Gastroesophageal sphincter (tissue), 4 donors: ENCODE results near the gene PPP2R2B. TPM values are rescaled to one million over a fixed set of nuclear protein-coding genes. Genes with fewer than 3 reads are reported as not detected.

Source experiments
- ATAC-seq: fragments of 150-250 bp; one replicate; pipeline ENCODE4 v1.9.1; 2016; ENCODE audit warnings: mild to moderate bottlenecking, moderate library complexity
- H3K27ac ChIP-seq, 4 donors: fragments of 200-600 bp; sonication (generic) in 3 of 4; 1 replicate in 3 of 4; 2 replicates in 1 of 4; pipeline ENCODE4 v1.5.1; 2016 to 2019
- H3K27me3 ChIP-seq: fragments of 200-600 bp; sonication (generic); one replicate; pipeline ENCODE4 v1.5.1; 2019
- H3K36me3 ChIP-seq, 2 donors: fragments of 200-600 bp; sonication (generic); one replicate each; pipeline ENCODE4 v1.5.1; 2019; ENCODE audit warnings: control low read depth in 1 of 2
- H3K4me1 ChIP-seq, 3 donors: fragments of 200-600 bp; sonication (generic); 1 replicate in 2 of 3; 2 replicates in 1 of 3; pipeline ENCODE4 v1.5.1; 2016 to 2019; ENCODE audit warnings: control low read depth in 2 of 3
- H3K4me3 ChIP-seq, 2 donors: fragments of 200-600 bp; sonication (generic); one replicate each; pipeline ENCODE4 v1.5.1; 2019; ENCODE audit warnings: mild to moderate bottlenecking in 1 of 2, moderate library complexity in 1 of 2
- H3K9me3 ChIP-seq, 3 donors: fragments of 200-600 bp; sonication (generic); one replicate each; pipeline ENCODE4 v1.5.1; 2017 to 2019; ENCODE audit warnings: control low read depth in 2 of 3
- CTCF ChIP-seq, 4 experiments: fragments of 200-600 bp in 2 of 4; fragments of 450-650 bp in 2 of 4; sonication (generic) in 1 of 4; IDR thresholded peaks; one replicate each; pipeline ENCODE4 v1.5.1; 2017 to 2019; ENCODE audit warnings: antibody characterized with exemption in 4 of 4, mild to moderate bottlenecking in 2 of 4, moderate library complexity in 2 of 4
- EP300 ChIP-seq: sonication (generic); formaldehyde crosslinking; IDR thresholded peaks from one replicate; pipeline ENCODE4 v1.6.1; 2017; ENCODE audit warnings: antibody characterized with exemption, mild to moderate bottlenecking
- POLR2A ChIP-seq, 2 donors: fragments of 450-650 bp; IDR thresholded peaks; one replicate each; pipeline ENCODE4 v1.6.1; 2017; ENCODE audit warnings: antibody characterized with exemption in 2 of 2, mild to moderate bottlenecking in 2 of 2, moderate library complexity in 1 of 2
- POLR2AphosphoS5 ChIP-seq: sonication (generic); formaldehyde crosslinking; IDR thresholded peaks from one replicate; pipeline ENCODE4 v1.6.1; 2017; ENCODE audit warnings: antibody characterized with exemption
- WGBS, 2 donors: methylation state at CpG; one replicate each; pipeline ENCODE4 v1.1.5; 2018; ENCODE audit warnings: low coverage in 1 of 2; 5-methylcytosine and 5-hydroxymethylcytosine counted together
- total RNA-seq, 4 donors: library from RNA; depleted of rRNA; stranded (reverse); fragments of >200 nt; gene quantifications; one replicate each; pipeline ENCODE4 v1.1.0, GENCODE V29; 2016

Gene PPP2R2B
- total RNA-seq, 4 donors from 2014 or later: 1.0 to 3.0 (median 2.3) TPM

- Histone ChIP-seq H3K4me3 (no peak overlapping the region), H3K9me3 (no peaks in the 10 kb centered on the region), H3K4me1 (no peaks in the 10 kb centered on the region), H3K27ac (no peak overlapping the region), H3K27me3 (no peaks in the 10 kb centered on the region), H3K36me3 (no peaks in the 10 kb centered on the region)
- no peak for ATAC-seq
- TF ChIP-seq POLR2AphosphoS5: no peak
- no peak for TF ChIP-seq CTCF (IDR thresholded peaks at IDR 0.05)
- no peak for TF ChIP-seq EP300
- TF ChIP-seq POLR2A (IDR thresholded peaks at IDR 0.05): no peak
- WGBS, 2 donors: 63 to 91% methylated on average over 1 to 2 of the region's 2 CpGs
Measured at GRCh38 chr5:146755793-146756192, 122.8 kb downstream of the PPP2R2B start.

DNA sequence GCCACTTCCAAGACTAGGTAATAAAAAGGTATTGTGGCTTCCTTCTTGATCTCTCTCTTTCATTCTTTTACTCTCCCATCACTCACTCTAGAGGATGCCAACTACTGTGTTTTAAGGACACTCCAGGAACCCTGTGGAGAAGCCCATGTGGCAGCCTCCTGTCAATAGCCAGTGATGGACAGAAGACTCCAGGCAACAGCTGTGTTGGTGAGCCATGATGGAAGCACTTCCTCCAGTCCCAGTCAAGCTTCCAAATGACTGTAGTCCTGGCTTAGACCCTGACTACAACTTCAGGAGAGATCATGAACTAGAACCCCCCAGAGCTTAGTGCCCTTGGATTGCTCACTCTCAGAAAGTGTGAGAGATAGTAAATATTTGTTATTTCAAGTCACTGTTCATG lies 123.9 kb downstream of the PPP2R2B start:
- TF ChIP-seq POLR2A (IDR thresholded peaks at IDR 0.05): no peak
- TF ChIP-seq POLR2AphosphoS5: no peak
- no peak for TF ChIP-seq CTCF (IDR thresholded peaks at IDR 0.05)
- no peak for TF ChIP-seq EP300
- ATAC-seq: no peak

GRCh38 chr5:146753641-146754040 lies 124.9 kb downstream of the PPP2R2B start:
- no peak overlapping the region for H3K27ac ChIP-seq
- no peaks in the 10 kb centered on the region for H3K36me3 ChIP-seq
- 55 to 75% methylated on average over 1 to 2 of the region's 2 CpGs for WGBS, 2 donors
- no peak overlapping the region for H3K4me3 ChIP-seq
- H3K4me1 ChIP-seq: no peaks in the 10 kb centered on the region
- H3K27me3 ChIP-seq: no peaks in the 10 kb centered on the region
- H3K9me3 ChIP-seq: peaks cover 0 to 5% (median 0%) of the 10 kb centered on the region in 3 donors
- no peak for ATAC-seq
- TF ChIP-seq POLR2A (IDR thresholded peaks at IDR 0.05) (no peak), CTCF (IDR thresholded peaks at IDR 0.05) (no peak), POLR2AphosphoS5 (no peak), EP300 (no peak)

More for the DNA sequence above, 123.9 kb downstream of the PPP2R2B start:
- H3K4me3 ChIP-seq: no peak overlapping the region
- no peak overlapping the region for H3K27ac ChIP-seq
- no peaks in the 10 kb centered on the region for H3K27me3 ChIP-seq
- H3K4me1 ChIP-seq: no peaks in the 10 kb centered on the region
- H3K36me3 ChIP-seq: no peaks in the 10 kb centered on the region
- no peaks in the 10 kb centered on the region for H3K9me3 ChIP-seq

GRCh38 chr5:146751781-146752401 lies 126.7 kb downstream of the PPP2R2B start:
- 73 to 83% methylated on average over 3 of the region's 3 CpGs for WGBS, 2 donors
- no peak overlapping the region for H3K27ac ChIP-seq
- no peak for TF ChIP-seq CTCF (IDR thresholded peaks at IDR 0.05)
- no peak for TF ChIP-seq EP300
- TF ChIP-seq POLR2A (IDR thresholded peaks at IDR 0.05): no peak
- no peaks in the 10 kb centered on the region for H3K4me1 ChIP-seq
- H3K9me3 ChIP-seq: peaks cover 0 to 12% (median 0%) of the 10 kb centered on the region in 3 donors
- no peak overlapping the region for H3K4me3 ChIP-seq
- ATAC-seq: no peak
- H3K27me3 ChIP-seq: no peaks in the 10 kb centered on the region
- no peaks in the 10 kb centered on the region for H3K36me3 ChIP-seq

DNA sequence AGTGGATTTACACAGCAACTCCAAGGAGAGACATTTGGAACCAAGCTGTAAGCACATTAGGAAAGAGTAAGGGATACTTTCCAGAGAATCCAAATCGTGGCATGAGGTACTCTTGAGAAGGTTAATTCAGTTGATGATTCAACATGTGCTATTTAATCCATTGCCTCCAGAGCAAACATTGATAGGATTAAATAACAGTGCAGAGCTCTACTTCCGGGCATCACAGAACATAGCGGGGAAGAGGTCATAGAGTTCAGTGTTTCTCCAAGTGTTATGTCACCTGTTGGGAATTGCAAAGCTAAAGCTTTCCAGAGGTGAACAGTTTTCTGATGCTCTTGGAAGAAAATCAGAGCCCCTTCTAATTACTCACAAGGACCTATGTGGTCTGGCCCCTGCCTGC lies 127.5 kb downstream of the PPP2R2B start:
- Histone ChIP-seq H3K27ac (no peak overlapping the region), H3K36me3 (no peaks in the 10 kb centered on the region), H3K4me1 (no peaks in the 10 kb centered on the region), H3K27me3 (no peaks in the 10 kb centered on the region), H3K4me3 (no peak overlapping the region), H3K9me3 (peaks cover 0 to 12% (median 0%) of the 10 kb centered on the region in 3 donors)
- TF ChIP-seq EP300: no peak
- no peak for TF ChIP-seq CTCF (IDR thresholded peaks at IDR 0.05)
- no peak for TF ChIP-seq POLR2AphosphoS5
- no peak for TF ChIP-seq POLR2A (IDR thresholded peaks at IDR 0.05)
- no peak for ATAC-seq
- 63 to 68% methylated on average over 3 of the region's 3 CpGs for WGBS, 2 donors
